GM21723 (cell line): ENCODE data around the gene HOXD3.

Experiments
- ATAC-seq: cut with Tn5 transposase; IDR thresholded peaks from one replicate; pipeline ENCODE4 v1.9.1; 2021; ENCODE audit warnings: mild to moderate bottlenecking, moderate library complexity; ENCODE audit not compliant: unreplicated experiment

The HOXD3 gene

GRCh38 chr2:176174824-176175708 lies 18.0 kb downstream of the HOXD3 start:
- ATAC-seq: no peak

GRCh38 chr2:176175709-176176607 lies 18.9 kb downstream of the HOXD3 start:
- ATAC-seq: no peak

- ATAC-seq: no peak
Observed at GRCh38 chr2:176177580-176178037, 20.5 kb downstream of the HOXD3 start.

GRCh38 chr2:176178038-176178756 lies 21.1 kb downstream of the HOXD3 start:
- no peak for ATAC-seq

- ATAC-seq: no peak
Observed at GRCh38 chr2:176178757-176179295, 21.7 kb downstream of the HOXD3 start.

GRCh38 chr2:176181551-176181950 lies 24.4 kb downstream of the HOXD3 start:
- ATAC-seq: no peak

DNA sequence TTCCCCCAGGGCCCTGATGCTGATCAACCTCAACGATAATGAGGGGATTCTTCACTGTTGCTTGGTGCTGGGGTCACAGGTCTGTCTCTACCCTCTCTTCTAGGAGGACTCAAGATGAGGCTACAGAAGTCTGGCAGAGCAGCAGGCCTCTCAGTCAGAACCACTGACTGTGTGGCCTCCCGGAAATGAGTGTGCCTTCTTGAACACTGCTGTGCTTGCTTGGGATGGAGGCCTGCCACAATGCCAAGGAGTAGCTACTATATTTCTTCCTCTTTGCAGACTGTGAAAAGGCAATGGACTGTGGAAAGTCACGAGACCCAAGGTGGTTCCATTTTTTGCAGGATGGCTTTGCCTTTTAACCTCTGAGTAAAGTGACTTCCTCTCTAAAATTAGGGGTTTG lies 25.6 kb downstream of the HOXD3 start:
- no peak for ATAC-seq

- ATAC-seq: no peak
Observed at GRCh38 chr2:176184749-176185148, 27.6 kb downstream of the HOXD3 start.

DNA sequence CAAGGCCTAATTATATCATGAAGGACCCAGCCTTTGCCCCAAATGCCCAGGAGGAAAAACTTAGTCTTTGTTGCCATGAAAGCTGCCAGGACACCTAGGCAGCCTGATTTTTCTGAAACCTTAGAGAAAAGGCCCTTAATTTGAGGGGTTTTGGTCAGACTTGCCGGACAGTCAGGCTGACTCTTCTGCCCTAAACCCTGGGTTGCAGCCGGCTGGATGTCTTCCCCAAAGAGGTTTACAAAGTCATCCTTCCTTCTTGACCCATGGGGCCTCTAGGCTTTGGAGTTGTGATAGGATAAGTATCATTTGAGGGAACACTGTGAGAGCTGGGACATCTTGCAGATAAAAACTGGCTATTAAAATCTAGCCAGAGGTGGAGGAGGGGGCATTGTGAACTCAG lies 28.9 kb downstream of the HOXD3 start:
- ATAC-seq: no peak

- ATAC-seq: no peak
Observed at GRCh38 chr2:176187200-176187898, 30.2 kb downstream of the HOXD3 start.

GRCh38 chr2:176187899-176188773 lies 31.0 kb downstream of the HOXD3 start, which contains the start of gene HOXD1:
HOXD1 (plus strand) TSS chr2:176188668; CDS start chr2:176188802, 134 bp downstream.
- no peak for ATAC-seq

GRCh38 chr2:176188774-176189680 lies 31.9 kb downstream of the HOXD3 start:
- no peak for ATAC-seq

- ATAC-seq: no peak
Observed at GRCh38 chr2:176189681-176190641, 32.9 kb downstream of the HOXD3 start.

DNA sequence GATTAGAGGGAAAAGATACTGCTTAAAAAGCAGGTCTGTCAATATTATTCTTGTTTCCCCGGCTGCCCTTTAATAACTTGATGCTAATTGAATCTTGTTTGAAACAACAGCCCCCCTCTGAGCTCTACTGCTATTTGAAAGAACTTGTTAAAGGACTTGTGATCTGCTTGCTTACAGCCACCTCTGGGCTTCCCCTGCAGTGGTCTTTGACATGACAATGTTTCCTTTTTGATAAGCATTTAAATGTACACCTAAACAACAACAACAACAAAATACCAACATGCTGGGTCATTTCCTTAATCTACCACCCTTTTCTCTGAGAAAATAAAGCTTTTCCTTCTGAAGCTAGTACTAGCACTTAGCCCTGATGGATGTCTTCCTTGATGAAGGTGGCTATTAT lies 35.2 kb downstream of the HOXD3 start:
- no peak for ATAC-seq

DNA sequence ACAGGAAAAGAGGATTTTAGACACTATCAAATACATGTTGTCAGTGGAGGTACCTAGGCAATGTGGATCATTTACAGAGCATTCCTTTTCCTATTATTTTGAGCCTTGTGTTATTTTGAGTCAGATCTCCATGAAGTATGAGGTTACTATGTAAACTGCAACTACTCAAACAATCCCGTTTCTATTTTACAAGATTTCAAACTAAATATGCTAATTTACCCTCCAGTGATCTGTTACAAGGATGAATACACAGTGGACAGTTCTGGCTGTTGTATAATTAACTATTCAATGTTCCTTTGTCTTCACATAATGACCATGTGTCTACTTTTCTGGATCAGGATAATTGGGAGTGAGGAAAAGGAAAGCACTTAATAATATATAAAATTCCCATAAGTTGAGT lies 35.9 kb downstream of the HOXD3 start:
- ATAC-seq: no peak

DNA sequence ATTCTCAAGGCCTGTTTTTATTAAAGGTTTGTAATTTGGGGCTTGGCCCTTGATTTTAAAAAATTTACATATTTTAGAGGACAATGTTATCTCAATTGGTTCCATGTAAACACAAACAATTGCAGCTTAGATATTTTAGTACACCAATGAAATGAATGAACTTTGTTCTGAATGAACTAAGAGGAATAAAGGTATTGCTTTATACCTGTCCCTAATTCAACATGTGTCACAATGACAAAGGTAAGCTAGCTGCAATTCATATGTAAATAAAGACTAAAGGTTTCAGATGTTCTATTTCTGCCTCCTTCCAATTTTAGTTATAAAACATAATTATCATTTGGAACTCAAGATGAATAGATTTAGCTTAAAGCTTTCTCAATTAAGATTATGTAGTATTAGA lies 42.8 kb downstream of the HOXD3 start:
- ATAC-seq: no peak

- ATAC-seq: no peak
Observed at GRCh38 chr2:176200971-176201370, 43.9 kb downstream of the HOXD3 start.
